GM19035 (cell line): ENCODE data around the gene HOXA2.

Experiments
- ATAC-seq: cut with Tn5 transposase; IDR thresholded peaks from one replicate; pipeline ENCODE4 v1.9.1; 2021; ENCODE audit not compliant: unreplicated experiment

The HOXA2 gene

GRCh38 chr7:27141923-27142579 lies 39.6 kb upstream of the HOXA2 start:
- no peak for ATAC-seq

GRCh38 chr7:27141137-27141922 lies 38.8 kb upstream of the HOXA2 start:
- no peak for ATAC-seq

- ATAC-seq, result no peak
Observed at GRCh38 chr7:27140126-27140857, 37.8 kb upstream of the HOXA2 start.

- ATAC-seq, result no peak
Observed at GRCh38 chr7:27139334-27140125, 37.0 kb upstream of the HOXA2 start.

- no peak for ATAC-seq
Observed at GRCh38 chr7:27138985-27139333, 36.5 kb upstream of the HOXA2 start.

- ATAC-seq, result no peak
Observed at GRCh38 chr7:27138472-27138871, 36.0 kb upstream of the HOXA2 start.

- ATAC-seq, result no peak
Observed at GRCh38 chr7:27137640-27138315, 35.3 kb upstream of the HOXA2 start.

GRCh38 chr7:27134392-27134791 lies 31.9 kb upstream of the HOXA2 start:
- ATAC-seq, result no peak

- ATAC-seq, result no peak
Observed at GRCh38 chr7:27133409-27134231, 31.1 kb upstream of the HOXA2 start.

- ATAC-seq, result no peak
Observed at GRCh38 chr7:27132978-27133377, 30.5 kb upstream of the HOXA2 start.

- no peak for ATAC-seq
Observed at GRCh38 chr7:27132214-27132613, 29.7 kb upstream of the HOXA2 start.

- ATAC-seq, result no peak
Observed at GRCh38 chr7:27131390-27131819, 28.9 kb upstream of the HOXA2 start.

GRCh38 chr7:27130540-27131389 lies 28.3 kb upstream of the HOXA2 start, which contains the start of gene HOXA4:
TSS of gene HOXA4 (minus strand) at chr7:27130757. CDS start at chr7:27130733, 24 bp downstream.
- ATAC-seq, result no peak

GRCh38 chr7:27129729-27130539 lies 27.5 kb upstream of the HOXA2 start:
- no peak for ATAC-seq

- ATAC-seq, result no peak
Observed at GRCh38 chr7:27128776-27129728, 26.6 kb upstream of the HOXA2 start.

- ATAC-seq, result no peak
Observed at GRCh38 chr7:27128034-27128433, 25.6 kb upstream of the HOXA2 start.
